Stimulated activated memory B cell treated with anti-CD40 and anti-IgM and Interleukin-4, amounts not matched to agents 10 μg/mL and 1 μg/mL and 100 μg/mL, for 72 hours (primary cell): Measurements from ENCODE around the gene SLC38A1.

Experiments
- ATAC-seq: fragments of 150-1000 bp; cut with Tn5 transposase; 2 replicates; pipeline ENCODE4 v1.10.0; 2021
- H3K27ac Mint-ChIP-seq: one replicate; pipeline ENCODE4 v1.8.0; 2022; ENCODE audit warnings: mild to moderate bottlenecking, mixed read lengths
- H3K27me3 Mint-ChIP-seq: one replicate; pipeline ENCODE4 v1.8.0; 2022; ENCODE audit warnings: mixed read lengths
- H3K36me3 Mint-ChIP-seq: one replicate; pipeline ENCODE4 v1.8.0; 2022; ENCODE audit warnings: mixed read lengths
- H3K4me1 Mint-ChIP-seq: one replicate; pipeline ENCODE4 v1.8.0; 2022; ENCODE audit warnings: mixed read lengths
- H3K4me3 Mint-ChIP-seq: one replicate; pipeline ENCODE4 v1.8.0; 2022; ENCODE audit warnings: mild to moderate bottlenecking, moderate library complexity, mixed read lengths
- H3K9me3 Mint-ChIP-seq: one replicate; pipeline ENCODE4 v1.8.0; 2022; ENCODE audit warnings: mixed read lengths

SLC38A1 gene

GRCh38 chr12:46267825-46268582 is 839 bp downstream of the SLC38A1 start:
- H3K27me3 Mint-ChIP-seq, result no peaks in the 10 kb centered on the region
- ATAC-seq, result no peak
- H3K27ac Mint-ChIP-seq, result no peak overlapping the region
- H3K9me3 Mint-ChIP-seq, result no peaks in the 10 kb centered on the region
- peaks cover 18% of the 10 kb centered on the region for H3K4me1 Mint-ChIP-seq
- peaks cover 4% of the 10 kb centered on the region for H3K36me3 Mint-ChIP-seq
- no peak overlapping the region for H3K4me3 Mint-ChIP-seq

- peaks cover 4% of the 10 kb centered on the region for H3K36me3 Mint-ChIP-seq
- ATAC-seq, result no peak
- peaks cover 18% of the 10 kb centered on the region for H3K4me1 Mint-ChIP-seq
- no peaks in the 10 kb centered on the region for H3K9me3 Mint-ChIP-seq
- H3K4me3 Mint-ChIP-seq, result no peak overlapping the region
- no peaks in the 10 kb centered on the region for H3K27me3 Mint-ChIP-seq
- no peak overlapping the region for H3K27ac Mint-ChIP-seq
These were observed 1.3 kb downstream of the SLC38A1 start for GRCh38 chr12:46267575-46267824.

GRCh38 chr12:46266869-46267574 is 1.8 kb downstream of the SLC38A1 start:
- no peaks in the 10 kb centered on the region for H3K27me3 Mint-ChIP-seq
- H3K4me3 Mint-ChIP-seq, result no peak overlapping the region
- peaks cover 18% of the 10 kb centered on the region for H3K4me1 Mint-ChIP-seq
- H3K27ac Mint-ChIP-seq, result no peak overlapping the region
- ATAC-seq, result no peak
- H3K9me3 Mint-ChIP-seq, result no peaks in the 10 kb centered on the region
- peaks cover 5% of the 10 kb centered on the region for H3K36me3 Mint-ChIP-seq

GRCh38 chr12:46266382-46266791 is 2.5 kb downstream of the SLC38A1 start:
- Mint-ChIP-seq H3K36me3 (peaks cover 10% of the 10 kb centered on the region), H3K4me1 (peaks cover 17% of the 10 kb centered on the region), H3K4me3 (no peak overlapping the region), H3K27ac (no peak overlapping the region), H3K9me3 (no peaks in the 10 kb centered on the region), H3K27me3 (no peaks in the 10 kb centered on the region)
- no peak for ATAC-seq

GRCh38 chr12:46265734-46266133 is 3.1 kb downstream of the SLC38A1 start:
- Mint-ChIP-seq H3K27ac (no peak overlapping the region), H3K4me3 (no peak overlapping the region), H3K27me3 (no peaks in the 10 kb centered on the region), H3K9me3 (no peaks in the 10 kb centered on the region), H3K4me1 (peaks cover 11% of the 10 kb centered on the region), H3K36me3 (peaks cover 10% of the 10 kb centered on the region)
- no peak for ATAC-seq

GRCh38 chr12:46265102-46265501 is 3.7 kb downstream of the SLC38A1 start:
- Mint-ChIP-seq H3K27ac (no peak overlapping the region), H3K36me3 (peaks cover 10% of the 10 kb centered on the region), H3K4me1 (peaks cover 5% of the 10 kb centered on the region), H3K27me3 (no peaks in the 10 kb centered on the region), H3K9me3 (no peaks in the 10 kb centered on the region), H3K4me3 (no peak overlapping the region)
- no peak for ATAC-seq

- Mint-ChIP-seq H3K36me3 (peaks cover 10% of the 10 kb centered on the region), H3K4me3 (peak overlapping the region; percentile 72), H3K4me1 (no peaks in the 10 kb centered on the region), H3K27me3 (no peaks in the 10 kb centered on the region), H3K27ac (no peak overlapping the region), H3K9me3 (no peaks in the 10 kb centered on the region)
- ATAC-seq, result no peak
These were observed 4.8 kb downstream of the SLC38A1 start for GRCh38 chr12:46264057-46264456.

GRCh38 chr12:46263140-46264016 is 5.5 kb downstream of the SLC38A1 start:
- H3K27me3 Mint-ChIP-seq, result no peaks in the 10 kb centered on the region

GRCh38 chr12:46261646-46262045 is 7.2 kb downstream of the SLC38A1 start:
- no peak overlapping the region for H3K4me3 Mint-ChIP-seq
- no peak overlapping the region for H3K27ac Mint-ChIP-seq
- no peak for ATAC-seq
- H3K4me1 Mint-ChIP-seq, result peaks cover 4% of the 10 kb centered on the region
- peaks cover 14% of the 10 kb centered on the region for H3K36me3 Mint-ChIP-seq
- no peaks in the 10 kb centered on the region for H3K27me3 Mint-ChIP-seq
- H3K9me3 Mint-ChIP-seq, result no peaks in the 10 kb centered on the region

More at GRCh38 chr12:46263140-46264016, 5.5 kb downstream of the SLC38A1 start:
- no peak overlapping the region for H3K27ac Mint-ChIP-seq
- peaks cover 10% of the 10 kb centered on the region for H3K36me3 Mint-ChIP-seq
- H3K9me3 Mint-ChIP-seq, result no peaks in the 10 kb centered on the region
- H3K4me3 Mint-ChIP-seq, result peak overlapping the region; percentile 72
- no peaks in the 10 kb centered on the region for H3K4me1 Mint-ChIP-seq
- no peak for ATAC-seq

GRCh38 chr12:46260913-46261476 is 7.8 kb downstream of the SLC38A1 start:
- no peaks in the 10 kb centered on the region for H3K27me3 Mint-ChIP-seq
- no peak overlapping the region for H3K4me3 Mint-ChIP-seq
- peaks cover 20% of the 10 kb centered on the region for H3K36me3 Mint-ChIP-seq
- peaks cover 10% of the 10 kb centered on the region for H3K4me1 Mint-ChIP-seq
- no peaks in the 10 kb centered on the region for H3K9me3 Mint-ChIP-seq
- no peak overlapping the region for H3K27ac Mint-ChIP-seq
- no peak for ATAC-seq

GRCh38 chr12:46260124-46260912 is 8.5 kb downstream of the SLC38A1 start:
- Mint-ChIP-seq H3K36me3 (peaks cover 26% of the 10 kb centered on the region), H3K4me1 (peaks cover 16% of the 10 kb centered on the region), H3K4me3 (no peak overlapping the region), H3K27ac (no peak overlapping the region), H3K27me3 (no peaks in the 10 kb centered on the region), H3K9me3 (no peaks in the 10 kb centered on the region)
- ATAC-seq, result no peak

GRCh38 chr12:46259713-46260112 is 9.1 kb downstream of the SLC38A1 start:
- H3K4me1 Mint-ChIP-seq, result peaks cover 19% of the 10 kb centered on the region
- H3K9me3 Mint-ChIP-seq, result no peaks in the 10 kb centered on the region
- no peak for ATAC-seq
- no peaks in the 10 kb centered on the region for H3K27me3 Mint-ChIP-seq
- H3K4me3 Mint-ChIP-seq, result no peak overlapping the region
- H3K27ac Mint-ChIP-seq, result no peak overlapping the region
- peaks cover 32% of the 10 kb centered on the region for H3K36me3 Mint-ChIP-seq

- peaks cover 19% of the 10 kb centered on the region for H3K4me1 Mint-ChIP-seq
- peaks cover 37% of the 10 kb centered on the region for H3K36me3 Mint-ChIP-seq
- H3K4me3 Mint-ChIP-seq, result no peak overlapping the region
- no peaks in the 10 kb centered on the region for H3K9me3 Mint-ChIP-seq
- no peak for ATAC-seq
- no peaks in the 10 kb centered on the region for H3K27me3 Mint-ChIP-seq
- no peak overlapping the region for H3K27ac Mint-ChIP-seq
These were observed 9.8 kb downstream of the SLC38A1 start for GRCh38 chr12:46259071-46259470.

GRCh38 chr12:46258129-46258528 is 10.7 kb downstream of the SLC38A1 start:
- no peak for ATAC-seq
- H3K4me1 Mint-ChIP-seq, result peaks cover 21% of the 10 kb centered on the region
- H3K27me3 Mint-ChIP-seq, result no peaks in the 10 kb centered on the region
- no peaks in the 10 kb centered on the region for H3K9me3 Mint-ChIP-seq
- H3K4me3 Mint-ChIP-seq, result no peak overlapping the region
- H3K27ac Mint-ChIP-seq, result no peak overlapping the region
- peaks cover 44% of the 10 kb centered on the region for H3K36me3 Mint-ChIP-seq
